Inferior parietal cortex (tissue), 1 donor: ENCODE data around the gene PRKCB.

ENCODE experiments used
- DNase-seq: peaks from one replicate; pipeline ENCODE4 v3.0.0-alpha.2; 2016; ENCODE audit errors: extremely low spot score

Gene PRKCB

DNA sequence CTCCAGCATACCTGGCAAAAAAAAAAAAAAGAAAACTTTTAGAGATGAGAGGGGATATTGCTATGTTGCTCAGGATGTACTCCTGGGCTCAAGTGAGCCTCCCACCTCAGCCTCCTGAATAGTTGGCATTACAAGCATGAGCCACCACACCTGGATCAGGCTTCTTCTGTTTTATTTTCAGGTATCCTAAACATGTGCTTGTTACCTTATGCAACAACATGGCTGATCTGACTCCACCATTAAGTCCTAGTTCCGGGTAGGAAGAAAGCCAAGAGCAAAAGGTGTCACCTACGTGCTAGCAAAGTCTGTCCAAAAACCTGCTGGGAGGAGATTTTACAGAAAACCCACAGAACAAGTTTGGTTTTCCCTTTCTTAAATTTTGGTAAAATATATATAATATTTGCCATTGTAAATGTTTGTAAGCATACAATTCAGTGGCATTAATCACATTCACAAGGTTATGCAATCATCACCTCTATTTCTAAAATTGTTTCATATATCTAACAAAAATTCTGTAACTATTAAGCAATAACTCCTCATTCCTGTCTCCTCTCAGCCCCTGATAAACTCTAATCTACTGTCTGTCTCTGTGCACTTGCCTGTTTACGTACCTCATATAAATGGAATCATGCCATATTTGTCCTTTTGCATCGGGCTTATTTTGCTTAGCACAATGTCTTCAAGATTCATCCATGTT is 411.3 kb downstream of the PRKCB start:
- no peak for DNase-seq

GRCh38 chr16:24253192-24253591 is 417.4 kb downstream of the PRKCB start:
- peak; percentile 83 for DNase-seq

DNA sequence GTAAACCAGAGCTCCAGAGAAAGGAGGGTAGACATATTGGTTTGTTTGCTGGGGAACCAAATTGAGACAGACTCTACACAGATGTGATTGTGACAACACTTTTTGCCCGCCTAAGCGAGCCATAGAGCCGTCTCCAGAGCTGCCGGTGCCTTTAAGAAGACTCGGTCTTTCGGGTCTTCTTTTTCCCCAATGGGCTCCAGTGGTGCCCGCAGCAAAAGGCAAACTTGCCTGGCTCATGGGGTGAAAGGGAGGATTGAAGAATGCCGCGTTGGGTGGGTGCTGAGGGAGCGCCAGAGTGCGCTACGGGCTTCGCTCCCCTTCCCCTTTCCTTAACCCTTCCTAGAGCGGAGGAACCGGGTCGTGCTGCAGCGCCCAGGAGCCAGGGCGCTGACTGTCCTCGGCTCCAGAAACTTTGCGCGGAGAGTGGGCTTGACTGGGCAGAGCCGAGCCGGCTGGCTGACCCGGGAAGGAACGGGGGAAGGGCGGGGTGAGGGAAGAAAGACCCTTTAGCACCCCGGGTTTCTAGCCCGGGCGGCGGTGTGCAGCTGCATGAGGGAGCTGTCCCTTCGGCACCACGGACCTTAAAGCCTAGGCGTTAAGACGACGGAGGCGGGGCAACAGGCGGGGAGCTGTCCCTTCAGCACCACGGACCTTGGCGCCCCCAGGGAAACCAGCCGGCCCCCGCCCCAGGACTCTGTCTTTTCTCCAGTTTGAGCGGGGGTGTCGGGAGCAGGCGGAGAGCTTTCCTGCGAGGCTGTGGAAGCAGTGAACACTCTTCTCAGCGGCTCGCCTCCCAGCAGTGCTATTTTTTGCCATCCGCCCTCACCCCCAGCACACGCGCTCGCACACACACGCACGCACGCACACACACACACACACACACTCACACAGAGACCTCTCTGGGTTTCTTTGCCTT is 419.9 kb downstream of the PRKCB start, which contains the start of gene CACNG3:
CACNG3 (plus strand) TSS at position 880 of the 916 bp plus-strand sequence. CDS start 420 bp downstream, outside the sequence.
- no peak for DNase-seq

DNA sequence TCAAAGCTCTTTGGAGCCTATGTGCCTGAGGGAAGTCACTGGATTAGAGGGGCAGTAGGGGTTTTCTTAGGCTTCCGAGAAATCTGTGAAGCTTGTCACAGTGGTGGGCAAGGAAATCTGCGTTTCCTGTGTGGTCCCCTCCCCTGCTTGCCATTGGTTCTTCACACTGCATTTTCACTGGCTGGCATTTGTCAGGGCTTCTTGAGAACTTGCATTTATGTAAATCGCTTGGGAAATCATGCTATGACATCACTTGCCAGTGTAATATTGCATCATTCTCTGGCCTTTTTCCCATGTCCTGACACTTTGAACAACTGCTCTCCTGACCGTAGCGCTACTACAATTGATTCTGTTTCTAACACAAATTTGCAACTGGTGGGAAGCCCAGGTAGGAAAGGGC is 422.2 kb downstream of the PRKCB start:
- DNase-seq, result no peak

GRCh38 chr16:24258791-24259190 is 423.0 kb downstream of the PRKCB start:
- DNase-seq, result no peak

DNA sequence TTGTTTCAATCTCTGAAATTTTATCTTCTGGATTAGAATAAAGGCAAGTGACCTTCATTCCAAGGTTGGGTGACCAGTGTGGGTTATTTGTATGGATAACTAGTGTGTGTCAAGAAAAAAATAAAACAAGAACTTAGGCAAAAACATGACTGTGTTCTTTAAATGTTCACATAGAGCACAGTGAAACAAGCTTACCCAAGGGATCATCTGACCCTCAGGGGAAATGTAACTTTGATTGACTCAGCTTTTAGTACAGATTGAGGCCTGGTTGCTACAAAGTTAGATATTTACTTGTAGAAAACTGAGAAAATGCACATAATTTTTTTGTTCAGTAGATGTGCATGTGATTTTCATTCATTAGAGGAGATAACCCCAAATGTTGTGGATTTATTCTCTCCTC is 427.0 kb downstream of the PRKCB start:
- no peak for DNase-seq
